Measurements from ENCODE around the gene ADK. TPM values are rescaled to one million over a fixed set of nuclear protein-coding genes. Genes with fewer than 3 reads are reported as not detected.

ADK gene
- total and polyA plus RNA-seq, 2 of the 13 experiments (the other 11 are each of a cell fraction or from before 2014, with no cell fraction given), result 48.6 to 79.1 TPM

GRCh38 chr10:74176380-74177139 is 25.5 kb downstream of the ADK start (continued):
- TF ChIP-seq MTF2 (CRISPR knock-in tag; IDR thresholded peaks at IDR 0.05; ENCODE audit: borderline replicate concordance) (no peak), PRMT3 (CRISPR knock-in tag; IDR thresholded peaks at IDR 0.05; ENCODE audit: borderline replicate concordance, low read depth) (peak; percentile 51; the same call in 1 of the 2 replicates), ZMAT3 (CRISPR knock-in tag; conservative IDR thresholded peaks at IDR 0.05) (peak; percentile 60; the same call in 1 of the 2 replicates), ZSCAN20 (CRISPR knock-in tag; IDR thresholded peaks at IDR 0.05; ENCODE audit: borderline replicate concordance) (peak; percentile 76; the same call in 1 of the 2 replicates), KDM5A (IDR thresholded peaks at IDR 0.05; ENCODE audit: borderline replicate concordance, low read length) (0 out of 2 replicates have a peak, but pooled peaks have one; percentile 54), ZNF274 (CRISPR knock-in tag; IDR thresholded peaks at IDR 0.05) (peak; percentile 76; the same call in 1 of the 2 replicates), ZNF136 (CRISPR knock-in tag; IDR thresholded peaks at IDR 0.05; ENCODE audit: low read depth) (0 out of 2 replicates have a peak, but pooled peaks have one; percentile 52), ZFP1 (CRISPR knock-in tag; IDR thresholded peaks at IDR 0.05) (peak; percentile 85; the same call in 1 of the 2 replicates), PBX2 (CRISPR knock-in tag; IDR thresholded peaks at IDR 0.05) (no peak), NFE2L2 (IDR thresholded peaks at IDR 0.05; ENCODE audit: low read length) (no peak), BCLAF1 (IDR thresholded peaks at IDR 0.05) (no peak), ZNF577 (CRISPR knock-in tag; IDR thresholded peaks at IDR 0.05; ENCODE audit: borderline replicate concordance, low read depth) (no peak), ZFP90 (CRISPR knock-in tag; IDR thresholded peaks at IDR 0.05; ENCODE audit: borderline replicate concordance) (peak; percentile 94), CEBPG (CRISPR knock-in tag; IDR thresholded peaks at IDR 0.05) (no peak), ZNF567 (CRISPR knock-in tag; IDR thresholded peaks at IDR 0.05; ENCODE audit: borderline replicate concordance) (no peak), ZNF597 (CRISPR knock-in tag; IDR thresholded peaks at IDR 0.05) (no peak), ZNF180 (CRISPR knock-in tag; IDR thresholded peaks at IDR 0.05; ENCODE audit: borderline replicate concordance, low read depth) (no peak), PITX1 (CRISPR knock-in tag; IDR thresholded peaks at IDR 0.05) (peak; percentile 54; the same call in 1 of the 2 replicates), ZKSCAN8 (CRISPR knock-in tag; IDR thresholded peaks at IDR 0.05; ENCODE audit: borderline replicate concordance) (peak; percentile 58; the same call in 1 of the 2 replicates), ZNF639 (CRISPR knock-in tag; conservative IDR thresholded peaks at IDR 0.05) (peak; percentile 52), STAG1 (CRISPR knock-in tag; IDR thresholded peaks at IDR 0.05) (no peak), HHEX (CRISPR knock-in tag; IDR thresholded peaks at IDR 0.05) (no peak), ZMAT5 (CRISPR knock-in tag; IDR thresholded peaks at IDR 0.05; ENCODE audit: borderline replicate concordance, low read depth) (no peak)
